Tongue (tissue), 2 donors: Measurements from ENCODE around the gene BACE1. TPM values are rescaled to one million over a fixed set of nuclear protein-coding genes. Genes with fewer than 3 reads are reported as not detected.
A peak's percentile ranks its signal among the peaks of the same experiment; 100 is the strongest.
"Not testable (repeated sequence)": the region's sequence is repeated elsewhere in the genome, so short reads cannot be mapped to it uniquely, and the experiment has no call there.

ENCODE experiments used
- DNase-seq: peaks from one replicate; pipeline ENCODE4 v3.0.0-alpha.2; 2015
- total RNA-seq: library from RNA; depleted of rRNA; stranded (reverse); fragments of >200 nt; gene quantifications from one replicate; pipeline ENCODE4 v1.2.3, GENCODE V29; 2014

BACE1 gene
- 29.1 TPM for total RNA-seq

DNA sequence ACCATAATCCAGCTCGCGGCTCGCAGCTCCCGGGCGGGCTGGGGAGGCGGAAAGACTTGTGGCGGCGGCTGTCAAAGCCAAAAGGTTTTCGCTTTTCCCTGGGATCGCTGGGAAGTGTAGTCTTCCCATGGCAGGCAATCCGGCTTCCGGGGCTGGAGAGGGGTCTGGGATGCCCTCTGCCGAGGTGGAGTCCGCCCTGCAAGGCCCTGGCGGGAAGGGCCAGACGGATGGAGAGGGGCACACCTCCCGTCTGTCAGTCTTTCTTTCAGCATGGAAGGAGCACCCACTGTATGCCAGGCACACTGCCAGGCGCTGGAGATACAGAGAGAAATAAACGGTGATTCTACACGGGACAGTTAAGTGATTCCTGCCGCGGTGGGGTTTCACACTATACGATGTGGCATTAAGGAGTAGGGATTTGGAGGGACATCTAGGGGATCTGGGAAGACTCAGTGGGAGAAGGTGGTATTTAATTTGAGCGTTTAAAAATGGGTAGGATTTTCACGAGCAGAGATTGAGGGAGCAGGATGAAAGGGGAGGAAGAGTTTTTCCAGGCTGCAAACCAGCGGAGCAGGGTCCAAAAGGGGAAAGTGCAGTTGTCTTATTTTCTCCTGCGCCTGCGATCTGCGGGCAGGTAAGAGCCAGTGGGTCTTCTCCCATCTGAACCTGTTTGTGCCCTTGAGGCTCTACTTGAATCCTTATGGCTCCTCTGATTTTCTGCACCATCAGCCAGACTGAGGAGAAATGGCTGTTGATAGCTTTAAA lies at the start of gene BACE1:
BACE1 (minus strand) TSS at position 60 of the 765 bp plus-strand sequence. CDS start 461 bp downstream, outside the sequence.
- peak; percentile 94 for DNase-seq

DNA sequence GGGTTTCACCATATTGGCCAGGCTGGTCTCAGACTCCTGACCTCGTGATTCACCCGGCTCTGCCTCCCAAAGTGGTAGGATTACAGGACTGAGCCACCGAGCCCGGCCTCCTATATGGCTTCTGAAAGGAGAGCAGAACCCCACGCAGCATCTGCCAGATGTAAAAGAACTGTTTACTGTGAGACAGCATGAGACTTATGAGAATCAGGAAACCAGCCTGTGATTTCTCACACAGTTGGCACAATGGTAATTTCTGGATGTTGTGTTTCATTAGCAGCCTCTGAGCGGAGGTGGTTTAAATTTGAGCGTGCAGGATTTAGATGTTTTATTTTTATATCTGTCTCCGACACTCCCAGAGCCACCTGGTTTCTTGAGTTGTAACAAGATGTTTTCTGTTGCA lies 45.4 kb upstream of the BACE1 start:
- DNase-seq, result no peak

DNA sequence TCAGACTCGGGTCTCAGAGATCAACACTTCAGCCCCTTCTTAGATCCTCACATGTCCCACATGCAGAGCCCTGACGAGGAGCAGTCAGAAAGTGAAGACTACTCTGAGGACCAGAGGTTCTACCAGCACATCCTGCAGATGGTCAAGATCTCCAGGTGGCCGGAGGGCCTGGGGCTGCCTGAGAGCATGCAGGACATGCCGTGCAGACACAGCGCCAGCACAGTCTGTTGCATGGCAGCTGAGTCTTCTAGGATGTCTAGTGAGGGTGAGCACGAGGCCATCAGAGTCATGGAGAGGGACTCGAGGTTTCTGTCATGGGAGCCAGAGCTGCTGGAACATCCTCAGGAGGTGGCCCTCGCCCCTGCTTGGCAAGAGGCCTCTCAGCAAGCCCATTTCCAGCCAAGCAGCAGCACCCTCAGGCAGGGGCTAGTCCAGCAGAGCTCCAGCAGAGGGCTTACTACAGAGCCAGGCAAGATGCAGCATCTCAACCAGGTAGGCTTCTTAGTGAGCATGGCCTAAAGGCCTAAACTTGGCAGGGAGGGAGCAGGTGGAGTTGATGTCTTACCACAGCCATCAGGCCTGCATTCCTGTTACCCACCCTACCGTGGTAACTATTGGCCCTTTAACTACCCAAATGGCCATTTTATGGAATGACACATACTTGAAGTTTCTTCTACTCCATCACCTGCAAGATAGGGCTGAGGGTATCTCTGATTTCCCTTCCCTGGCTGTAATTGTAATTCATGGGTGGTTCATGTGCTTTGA lies 40.3 kb upstream of the BACE1 start:
- no peak for DNase-seq

DNA sequence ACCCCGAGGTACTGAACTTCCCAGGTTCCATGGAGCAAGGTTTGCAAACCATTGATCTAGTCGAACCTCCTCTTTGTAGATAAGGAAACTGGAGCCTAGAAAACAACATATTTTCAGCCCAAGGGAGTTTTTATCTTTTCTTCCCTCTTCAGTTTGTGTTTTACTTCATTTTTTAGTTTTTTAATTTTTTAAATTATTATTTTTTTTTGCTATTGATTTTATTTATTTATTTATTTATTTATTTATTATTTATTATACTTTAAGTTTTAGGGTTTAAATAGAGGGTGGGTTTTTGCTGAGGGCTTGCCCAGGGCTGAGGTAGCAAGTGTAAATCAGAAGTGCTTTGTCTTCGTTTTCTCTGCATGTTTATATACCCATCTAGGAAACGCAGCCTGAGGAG lies 38.5 kb upstream of the BACE1 start:
- no peak for DNase-seq

DNA sequence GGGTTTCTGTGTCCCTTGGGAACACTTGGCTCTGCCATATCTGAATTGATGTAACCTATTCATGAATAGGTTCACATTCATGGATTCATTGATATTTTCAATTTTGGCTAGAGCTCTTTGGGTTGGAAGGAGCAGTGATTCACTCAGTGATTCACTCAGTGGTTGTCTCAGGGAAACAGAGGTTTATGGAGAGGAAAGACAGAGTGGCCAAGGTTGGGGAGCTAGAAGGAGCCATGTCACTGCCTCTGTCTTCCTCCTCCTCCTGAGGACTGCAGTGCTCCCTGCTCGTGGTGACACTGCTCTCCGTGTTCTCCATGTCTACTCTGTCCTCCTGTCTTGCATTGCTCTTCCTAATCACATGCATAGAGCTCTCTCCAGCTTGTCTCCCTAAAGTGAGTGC lies 29.0 kb upstream of the BACE1 start:
- DNase-seq, result no peak

DNA sequence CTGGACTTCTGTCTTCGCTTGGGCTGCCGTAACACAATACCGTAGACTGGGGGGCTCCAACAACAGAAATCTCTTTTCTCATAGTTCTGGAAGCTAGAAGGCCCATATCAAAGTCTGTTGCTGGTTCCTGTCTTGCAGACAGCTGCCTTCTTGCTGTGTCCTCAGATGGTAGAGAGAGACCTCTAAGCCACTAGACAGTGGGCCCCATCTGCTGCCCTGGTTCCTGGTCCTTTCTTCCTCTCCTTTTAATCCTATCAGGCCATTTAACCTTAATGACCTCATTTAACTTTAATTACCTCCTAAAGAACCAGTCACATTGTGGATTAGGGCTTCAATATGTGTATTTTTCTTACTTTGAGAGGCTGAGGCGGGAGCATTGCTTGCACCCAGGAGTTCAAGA lies 21.0 kb upstream of the BACE1 start:
- DNase-seq, result no peak

DNA sequence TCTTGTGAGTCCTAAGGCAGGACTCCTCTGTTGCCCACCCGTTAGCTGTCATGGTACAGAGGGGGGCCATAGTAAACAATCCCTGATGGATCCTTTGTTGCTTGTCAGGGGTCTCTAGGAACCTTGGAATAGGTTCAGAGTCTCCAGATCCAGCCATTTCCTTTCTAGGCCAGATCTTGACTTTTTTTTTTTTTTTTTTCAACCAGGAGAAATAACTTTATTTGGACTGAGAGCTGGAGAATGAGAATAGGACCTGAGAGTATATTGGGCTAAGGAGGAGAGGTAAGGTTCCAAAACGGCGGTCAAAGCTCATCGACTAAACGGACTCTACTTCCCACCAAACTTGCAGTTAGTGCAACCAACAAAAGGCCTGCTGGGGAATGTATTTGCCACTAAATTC lies 19.3 kb upstream of the BACE1 start:
- DNase-seq, result no peak

DNA sequence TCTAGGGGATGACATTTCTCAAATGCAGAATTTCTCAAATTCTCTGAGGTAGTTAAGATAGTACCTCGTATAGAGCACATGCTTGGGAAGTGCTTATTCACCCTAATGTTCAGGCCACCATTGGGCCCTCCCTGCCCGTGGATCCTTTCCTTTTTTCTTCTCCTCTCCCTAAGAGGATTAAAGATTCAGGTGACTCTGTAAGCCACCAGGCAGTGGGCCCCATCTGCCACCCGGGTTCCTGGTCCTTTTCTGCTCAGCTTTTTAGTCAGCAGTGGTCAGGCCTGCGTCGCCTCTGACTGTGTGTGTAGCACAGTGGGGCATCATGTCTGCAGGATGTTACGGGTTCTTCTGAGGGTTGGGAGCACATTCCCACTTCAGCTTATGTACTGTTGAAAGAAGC lies 18.8 kb upstream of the BACE1 start:
- no peak for DNase-seq

DNA sequence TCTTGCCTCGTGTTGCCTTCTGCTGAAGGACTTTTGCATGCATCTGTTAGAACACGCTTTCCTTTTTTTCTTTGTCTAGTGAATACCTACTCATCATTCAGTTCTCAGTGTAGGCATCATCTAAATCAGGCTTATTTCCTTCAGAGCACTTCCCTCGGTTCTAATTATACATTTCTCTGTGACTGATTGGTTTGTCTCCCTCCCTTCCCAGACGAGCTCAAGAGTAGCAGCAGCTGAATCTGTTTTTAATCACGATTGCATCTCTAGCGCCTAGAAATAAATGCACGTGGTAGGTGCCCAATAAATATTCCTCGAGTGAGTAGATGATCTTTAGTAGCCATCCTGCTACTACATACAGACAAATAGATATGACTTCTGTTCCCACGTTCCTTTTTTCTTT lies 17.9 kb upstream of the BACE1 start:
- DNase-seq, result no peak

DNA sequence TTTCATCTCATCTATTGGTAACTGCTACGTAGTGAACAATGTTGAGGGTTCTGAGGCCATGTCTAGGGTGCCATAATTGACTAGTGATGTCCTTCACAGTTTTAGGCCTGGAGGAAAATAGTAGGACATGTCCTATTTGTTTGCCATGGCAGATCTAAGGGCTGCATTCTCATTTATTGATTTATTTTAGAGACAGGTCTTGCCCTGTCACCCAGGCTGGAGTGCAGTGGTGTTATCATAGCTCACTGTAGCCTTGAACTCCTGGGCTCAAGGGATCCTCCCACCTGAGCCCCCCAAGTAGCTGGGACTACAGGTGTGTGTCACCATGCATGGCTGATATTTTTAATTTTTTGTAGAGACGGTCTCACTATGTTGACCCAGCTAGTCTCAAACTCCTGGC lies 16.8 kb upstream of the BACE1 start:
- DNase-seq, result no peak

DNA sequence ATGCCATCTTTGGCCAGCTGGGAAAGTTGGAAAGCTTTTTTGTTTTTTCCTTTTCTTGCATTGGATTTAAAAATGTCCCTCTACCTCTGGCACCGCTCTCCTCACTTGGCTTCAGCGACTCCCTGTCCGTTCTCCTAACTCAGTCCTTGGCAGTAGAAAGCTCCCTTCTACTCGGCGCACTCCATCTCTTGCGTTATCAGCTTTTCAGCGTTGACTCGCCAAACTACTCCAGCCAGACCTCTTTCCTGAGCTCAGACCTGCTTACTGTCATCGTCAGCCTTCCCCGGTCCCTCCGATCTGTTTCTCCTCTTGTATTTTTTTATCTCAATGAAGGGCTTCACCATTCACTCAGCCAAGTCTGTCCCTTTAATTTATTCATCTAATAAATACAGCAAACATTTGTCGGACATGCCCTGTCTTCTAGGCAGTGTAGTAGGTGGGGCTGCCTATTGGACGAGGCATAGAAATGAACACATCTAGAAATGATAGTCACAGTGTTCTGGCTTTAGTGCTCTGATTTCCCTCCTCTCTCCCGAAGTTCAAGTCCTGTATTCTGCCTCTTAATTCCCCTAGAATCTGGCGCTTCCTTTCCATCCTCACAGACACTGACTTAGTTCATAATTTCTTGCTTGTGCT lies 12.4 kb upstream of the BACE1 start:
- DNase-seq, result no peak

DNA sequence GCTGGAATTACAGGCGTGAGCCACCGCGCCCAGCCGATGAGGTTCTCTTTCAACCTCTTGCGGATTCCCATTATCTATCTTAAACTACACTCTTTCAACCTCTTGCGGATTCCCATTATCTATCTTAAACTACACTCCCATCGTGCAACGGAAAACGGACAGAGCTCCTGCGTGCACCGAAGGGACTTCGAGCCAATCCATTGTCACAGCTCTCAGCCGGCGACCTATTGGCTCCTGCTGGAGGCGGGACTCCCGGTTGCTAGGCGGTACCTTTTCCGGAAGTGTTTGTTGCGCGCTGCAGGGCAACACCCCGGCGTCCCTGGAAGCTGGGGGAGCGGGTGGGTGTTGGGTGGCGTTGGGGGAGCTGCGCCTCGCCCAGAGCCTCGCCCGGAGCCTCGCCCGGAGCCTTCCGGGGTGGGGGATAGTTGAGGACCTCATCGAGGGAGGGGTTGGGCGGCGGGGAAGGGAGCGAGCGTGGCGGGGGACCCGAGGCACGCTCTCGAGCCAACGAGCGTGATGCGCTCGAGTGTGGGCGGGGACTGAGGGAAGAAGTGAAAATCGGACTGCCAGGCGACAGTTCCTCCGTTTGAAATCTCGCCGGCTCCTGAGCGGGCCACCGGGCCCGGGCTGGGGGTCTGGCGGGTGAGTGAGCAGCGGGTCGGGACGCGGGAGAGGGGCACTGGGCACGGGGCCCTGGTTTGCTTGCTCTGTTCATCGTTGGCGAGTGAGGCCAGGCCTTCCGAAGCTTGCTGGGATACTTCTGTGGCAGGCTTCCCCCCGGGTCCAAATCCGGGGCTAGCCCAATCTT lies 11.7 kb upstream of the BACE1 start, which contains the start of gene CEP164:
CEP164 (plus strand) TSS at position 288 of the 808 bp plus-strand sequence. CDS start 10,733 bp downstream, outside the sequence.
- DNase-seq, result peak; percentile 98

DNA sequence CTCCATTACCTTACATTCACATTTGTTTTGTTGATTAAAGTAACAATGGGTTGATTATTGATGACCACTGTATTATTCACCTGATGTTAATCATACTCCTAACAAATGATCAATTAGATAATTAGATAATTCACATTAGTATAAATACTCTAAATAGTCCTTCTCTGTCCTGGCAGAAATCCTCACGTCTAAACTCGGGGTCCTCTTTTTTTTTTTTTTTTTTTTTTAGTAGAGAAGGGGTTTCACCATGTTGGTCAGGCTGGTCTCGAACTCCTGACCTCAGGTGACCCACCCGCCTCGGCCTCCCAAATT lies 11.2 kb upstream of the BACE1 start:
- not testable (repeated sequence) for DNase-seq

DNA sequence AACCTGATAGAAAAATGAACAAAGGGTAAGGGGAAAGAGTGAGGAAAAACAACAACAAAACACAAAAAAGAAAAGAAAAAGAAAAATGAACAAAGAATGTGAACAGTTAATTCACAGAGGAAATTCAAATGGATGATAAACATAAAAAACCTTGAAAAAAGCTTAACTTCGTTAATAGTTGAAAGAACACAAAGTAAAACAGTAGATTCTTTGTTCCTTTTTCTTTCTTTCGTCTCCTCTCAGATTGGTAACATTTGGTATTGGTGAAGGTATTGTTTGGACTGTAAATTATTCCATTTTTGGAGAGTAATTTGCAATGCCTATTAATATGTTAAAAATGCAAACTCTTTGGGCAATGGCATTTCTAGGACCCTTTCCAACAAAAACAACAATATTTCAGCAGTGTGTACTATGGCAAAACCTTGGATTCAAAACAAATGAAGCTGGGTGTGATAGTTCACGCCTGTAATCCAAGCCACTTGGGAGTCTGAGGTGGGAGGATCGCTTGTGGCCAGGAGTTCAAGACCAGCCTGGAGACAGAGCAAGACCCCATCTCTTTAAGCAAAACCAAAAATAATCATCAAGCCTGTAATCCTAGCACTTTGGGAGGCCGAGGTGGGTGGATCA lies 3.3 kb upstream of the BACE1 start:
- no peak for DNase-seq

DNA sequence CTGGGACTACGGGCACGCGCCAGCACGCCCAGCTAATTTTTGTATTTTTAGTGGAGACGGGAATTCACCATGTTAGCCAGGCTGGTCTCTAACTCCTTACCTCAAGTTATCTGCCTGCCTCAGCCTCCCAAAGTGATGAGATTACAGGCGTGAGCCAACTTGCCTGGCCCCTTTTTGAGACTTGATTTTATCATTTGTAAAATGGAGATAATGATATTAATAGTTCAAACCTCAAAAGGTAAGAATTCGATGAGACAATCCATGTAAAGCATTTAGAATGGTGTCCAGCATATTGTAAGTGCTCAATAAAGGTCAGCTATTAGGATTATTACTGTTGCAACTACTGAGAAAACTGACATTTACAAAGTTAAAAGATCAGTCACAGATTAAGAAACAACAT lies 2.7 kb upstream of the BACE1 start:
- DNase-seq, result no peak

DNA sequence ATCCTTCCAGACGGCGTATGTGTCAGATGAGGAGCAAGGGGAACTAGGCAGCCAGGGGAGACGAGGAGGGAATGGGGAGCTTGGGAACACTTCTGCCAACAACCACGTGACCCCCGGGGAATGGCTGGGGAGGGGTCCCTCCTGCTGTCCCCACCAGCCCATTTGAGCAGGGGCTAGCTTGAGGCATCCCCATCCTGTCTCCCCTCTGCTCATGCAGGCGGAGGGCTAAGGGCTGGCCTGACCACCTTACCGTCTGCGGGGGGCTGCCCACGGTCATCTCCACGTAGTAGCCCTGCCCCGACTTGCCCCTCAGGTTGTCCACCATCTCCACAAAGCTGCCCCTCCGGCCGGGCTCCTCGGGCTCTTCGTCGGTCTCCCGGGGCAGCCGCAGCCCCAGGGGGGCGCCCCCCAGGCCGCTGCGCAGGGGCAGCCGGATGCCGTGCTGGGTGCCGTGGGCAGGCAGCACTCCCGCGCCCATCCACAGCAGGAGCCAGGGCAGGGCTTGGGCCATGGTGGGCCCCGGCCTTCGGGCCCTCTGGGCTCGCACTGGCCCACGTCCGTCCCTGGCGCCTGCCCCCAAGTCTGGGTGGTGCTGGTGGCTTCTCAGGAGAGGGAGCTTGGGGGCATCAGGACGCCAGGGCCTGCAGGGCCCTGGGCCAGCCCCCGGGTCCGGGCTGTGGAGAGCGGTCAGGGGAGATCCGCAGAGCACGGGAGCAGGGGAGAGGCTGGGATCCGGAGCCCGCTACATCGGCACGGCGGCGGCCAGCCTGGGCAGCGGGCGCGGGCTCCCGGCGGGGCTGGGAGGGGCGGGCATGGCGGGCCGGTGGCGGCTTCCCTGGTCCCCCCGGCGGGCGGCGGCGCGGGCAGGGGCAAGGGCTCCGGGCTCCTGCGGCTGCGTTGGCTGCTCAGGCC lies 515 bp downstream of the BACE1 start:
- no peak for DNase-seq

DNA sequence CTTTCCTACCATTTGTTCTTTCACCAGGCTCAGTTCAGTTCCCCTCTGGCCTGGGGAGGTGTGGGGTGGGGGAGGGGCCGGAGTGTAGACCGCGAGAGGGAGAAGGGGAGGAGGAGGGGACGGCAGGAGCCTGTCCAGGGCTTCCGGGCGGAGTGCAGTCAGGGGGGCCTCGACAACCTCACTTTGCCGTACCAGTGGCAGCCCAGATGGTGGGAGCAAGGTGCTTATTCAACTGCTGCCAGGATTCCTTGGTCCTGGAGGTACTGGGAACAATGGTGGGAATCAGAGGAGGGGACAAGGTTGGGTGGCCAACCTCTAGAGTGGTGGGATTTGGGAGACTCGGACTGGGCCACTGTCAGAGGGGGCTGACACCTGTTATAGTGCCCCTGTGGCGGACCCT lies 1.2 kb downstream of the BACE1 start:
- no peak for DNase-seq

DNA sequence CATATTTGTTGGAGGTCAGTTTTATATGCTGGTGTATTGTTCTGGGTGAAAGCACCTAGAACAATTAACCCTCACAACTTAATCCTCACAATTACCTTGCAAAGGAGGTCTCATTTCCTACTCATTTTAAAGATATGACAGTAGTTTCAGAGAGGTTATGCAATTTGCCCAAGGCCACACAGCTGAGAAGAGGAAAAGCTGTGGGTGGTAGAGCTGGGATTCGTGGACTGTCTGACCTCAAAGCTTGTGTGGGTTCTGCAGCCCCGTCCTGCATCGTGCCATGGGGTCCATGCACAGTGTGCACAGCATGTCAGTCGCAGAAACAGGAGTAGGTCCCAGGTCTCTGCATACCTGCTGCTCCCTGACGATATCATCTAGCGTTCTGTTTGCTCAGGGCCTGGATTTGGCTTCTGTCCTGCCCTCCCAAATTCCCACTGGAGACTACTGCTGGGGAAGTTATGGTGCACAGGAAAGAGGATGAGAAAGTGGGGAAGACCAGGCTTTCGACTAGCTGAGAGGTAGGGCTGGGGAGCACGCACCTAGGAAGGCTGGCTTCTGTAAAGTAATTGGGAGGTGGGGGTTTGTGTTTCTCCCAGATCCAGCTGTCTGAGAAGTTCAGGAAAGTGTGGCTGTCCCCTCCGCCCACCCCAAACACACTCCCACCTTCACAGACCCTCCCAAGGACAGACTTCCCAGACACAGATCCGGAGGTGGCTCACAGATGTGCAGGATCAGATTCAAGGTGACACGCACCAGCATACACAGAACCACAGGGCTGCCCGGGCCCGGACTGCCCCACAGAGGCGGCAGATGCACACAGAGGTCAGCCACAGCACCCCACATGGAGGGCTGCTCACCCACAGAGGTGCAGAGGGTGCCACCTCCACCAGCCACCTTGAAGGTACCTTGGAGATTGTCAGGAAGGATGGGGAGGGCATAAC lies 2.0 kb downstream of the BACE1 start:
- no peak for DNase-seq

DNA sequence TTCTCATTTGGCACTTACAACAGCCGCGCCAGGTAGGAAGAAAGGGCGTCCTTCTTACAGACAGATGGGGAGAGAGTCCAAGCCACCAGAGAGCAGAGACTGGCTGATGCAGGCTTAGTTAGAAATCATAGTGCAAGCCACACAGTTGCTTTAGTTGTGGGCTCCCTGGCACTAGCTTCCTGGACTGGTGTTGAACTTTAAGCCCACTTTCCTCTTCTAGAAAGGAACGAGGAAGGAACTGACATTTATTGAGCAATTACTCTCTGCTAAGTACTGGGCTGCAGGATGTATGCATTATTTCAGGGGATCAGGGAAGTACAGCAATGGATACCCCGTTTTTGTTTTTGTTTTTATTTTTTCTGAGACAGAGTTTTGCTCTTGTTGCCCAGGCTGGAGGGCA lies 3.0 kb downstream of the BACE1 start:
- no peak for DNase-seq

DNA sequence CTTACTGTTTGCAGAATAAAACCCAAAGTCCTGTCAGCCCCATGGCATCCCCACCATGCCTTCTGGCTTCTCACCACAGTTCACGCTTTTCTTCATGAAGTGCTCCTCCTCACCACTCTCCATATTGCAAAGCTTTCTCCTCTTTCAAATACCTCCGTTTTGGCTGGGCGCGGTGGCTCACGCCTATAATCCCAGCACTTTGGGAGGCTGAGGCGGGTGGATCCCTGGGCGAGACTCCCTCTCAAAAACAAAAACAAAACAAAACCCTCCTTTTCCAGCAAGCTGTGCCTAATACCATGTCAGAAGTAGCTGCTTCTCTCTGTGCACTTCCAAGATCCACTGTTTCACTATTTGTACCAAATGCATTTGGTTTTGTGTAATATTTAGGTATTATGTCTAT lies 6.7 kb downstream of the BACE1 start:
- DNase-seq, result no peak
